CD4-positive, CD25-positive, alpha-beta regulatory T cell (primary cell): ENCODE data around the gene HGS. TPM values are rescaled to one million over a fixed set of nuclear protein-coding genes. Genes with fewer than 3 reads are reported as not detected.

ENCODE experiments used
- ATAC-seq, 2 donors: fragments of 150-1000 bp; cut with Tn5 transposase; one replicate each; pipeline ENCODE4 v1.10.0; 2021; ENCODE audit warnings: low read depth in 2 of 2, moderate number of reproducible peaks in 2 of 2, moderate library complexity in 1 of 2
- DNase-seq, 3 donors: peaks; one replicate each; pipeline versions ENCODE4 v3.0.0 to v3.0.0-alpha.2; 2012 to 2022; ENCODE audit warnings: mixed read lengths in 1 of 3
- H3K27ac ChIP-seq: one replicate; pipeline ENCODE4 v1.7.0; 2013; ENCODE audit warnings: mild to moderate bottlenecking, low read length; ENCODE audit not compliant: insufficient read depth, poor library complexity, severe bottlenecking
- H3K27me3 ChIP-seq: one replicate; pipeline ENCODE4 v1.7.0; 2013; ENCODE audit warnings: low read length; ENCODE audit not compliant: control insufficient read depth, insufficient read depth
- H3K36me3 ChIP-seq: one replicate; pipeline ENCODE4 v1.7.0; 2013; ENCODE audit warnings: mild to moderate bottlenecking, low read length, moderate library complexity; ENCODE audit not compliant: control insufficient read depth, insufficient read depth
- H3K4me1 ChIP-seq: 2 replicates; pipeline ENCODE4 v1.7.0; 2013; ENCODE audit warnings: mild to moderate bottlenecking, low read length; ENCODE audit not compliant: insufficient read depth, control insufficient read depth, poor library complexity, severe bottlenecking
- H3K4me3 ChIP-seq: one replicate; pipeline ENCODE4 v1.7.0; 2013; ENCODE audit warnings: low read depth, mild to moderate bottlenecking, low read length, moderate library complexity
- H3K9me3 ChIP-seq, 2 experiments: 1 replicate in 1 of 2; 2 replicates in 1 of 2; pipeline ENCODE4 v1.7.0; 2013; ENCODE audit warnings: low read length in 2 of 2, mild to moderate bottlenecking in 1 of 2, moderate library complexity in 1 of 2; ENCODE audit not compliant: control insufficient read depth in 2 of 2
- H3K27ac Mint-ChIP-seq, 3 donors: one replicate each; pipeline ENCODE4 v1.8.0; 2020 to 2022; ENCODE audit warnings: mild to moderate bottlenecking in 3 of 3, mixed read lengths in 3 of 3, moderate library complexity in 2 of 3
- H3K27me3 Mint-ChIP-seq: one replicate; pipeline ENCODE4 v1.8.0; 2022; ENCODE audit warnings: mild to moderate bottlenecking, mixed read lengths
- H3K36me3 Mint-ChIP-seq: one replicate; pipeline ENCODE4 v1.8.0; 2020; ENCODE audit warnings: mixed read lengths
- H3K4me1 Mint-ChIP-seq, 4 donors: one replicate each; pipeline ENCODE4 v1.8.0; 2020 to 2022; ENCODE audit warnings: mixed read lengths in 4 of 4, mild to moderate bottlenecking in 1 of 4
- H3K4me3 Mint-ChIP-seq, 4 donors: one replicate each; pipeline ENCODE4 v1.8.0; 2020 to 2022; ENCODE audit warnings: mild to moderate bottlenecking in 4 of 4, mixed read lengths in 4 of 4, moderate library complexity in 3 of 4
- H3K9me3 Mint-ChIP-seq, 7 donors: one replicate each; pipeline ENCODE4 v1.8.0; 2020 to 2022; ENCODE audit warnings: mixed read lengths in 7 of 7, mild to moderate bottlenecking in 3 of 7, moderate library complexity in 2 of 7
- polyA plus RNA-seq, 4 donors: library from polyadenylated mRNA; unstranded; fragments of 300-500 nt; fragmentation: Illumina TruSeq; gene quantifications; one replicate each; pipeline ENCODE4 v1.2.3, GENCODE V29; 2021
- total RNA-seq: library from RNA; stranded (reverse); gene quantifications from one replicate; pipeline ENCODE4 v1.2.3, GENCODE V29; 2022

The HGS gene
- total and polyA plus RNA-seq, 5 donors from 2014 or later = 23.4 to 148 (median 29.6) TPM

DNA sequence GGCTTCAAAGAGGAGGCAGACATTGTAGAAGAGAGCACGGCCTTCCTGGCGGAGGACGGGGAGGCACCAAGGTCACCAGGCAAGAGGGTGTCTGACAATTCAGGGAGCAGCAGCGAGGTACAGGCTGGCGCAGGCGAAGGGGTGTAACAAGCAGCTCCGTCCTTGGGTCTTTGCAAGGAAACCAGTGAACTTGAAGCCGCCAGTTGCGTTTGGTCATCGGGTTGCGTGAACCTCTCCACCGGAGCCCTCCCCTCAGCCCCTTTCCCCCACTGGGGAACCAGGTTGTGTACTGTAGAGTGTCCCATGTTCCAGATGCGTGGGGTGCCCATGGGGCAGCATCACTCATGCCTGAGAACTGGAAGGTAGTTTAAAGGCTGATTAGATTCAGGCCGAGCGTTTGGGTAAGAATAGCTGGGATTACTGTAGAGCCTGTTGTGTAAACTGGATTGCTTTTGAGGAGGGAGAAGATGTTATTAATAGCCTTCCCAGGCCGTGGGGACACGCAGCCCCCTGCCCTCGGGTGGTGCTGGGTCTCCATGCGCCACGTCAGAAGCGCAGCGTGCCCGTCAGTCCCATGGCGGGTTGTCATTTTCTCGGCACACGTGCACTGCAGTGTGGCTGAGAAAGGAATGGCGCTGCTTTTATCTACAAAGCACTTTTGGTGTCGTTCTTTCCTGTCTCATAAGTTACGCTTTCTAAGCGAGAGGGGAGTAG, 21.9 kb downstream of the HGS start:
- Mint-ChIP-seq H3K36me3 (peaks cover 7% of the 10 kb centered on the region), H3K4me1 (peaks cover 0 to 46% (median 6%) of the 10 kb centered on the region in 4 donors), H3K27me3 (no peaks in the 10 kb centered on the region), H3K27ac (peak overlapping the region in 1 of 3 donors; percentile 91), H3K9me3 (no peaks in the 10 kb centered on the region), H3K4me3 (peak overlapping the region; percentile 19 to 85 (median 52))
- no peak for DNase-seq
- Histone ChIP-seq H3K4me3 (no peak overlapping the region), H3K36me3 (peaks cover 4% of the 10 kb centered on the region), H3K9me3 (no peaks in the 10 kb centered on the region), H3K27ac (no peak overlapping the region), H3K4me1 (peaks cover 42% of the 10 kb centered on the region), H3K27me3 (no peaks in the 10 kb centered on the region)
- no peak for ATAC-seq

GRCh38 chr17:81706232-81706611, 22.4 kb downstream of the HGS start:
- peak overlapping the region; percentile 19 to 85 (median 52) for H3K4me3 Mint-ChIP-seq
- ATAC-seq (no peak), DNase-seq (no peak)
- H3K9me3 Mint-ChIP-seq = no peaks in the 10 kb centered on the region
- Histone ChIP-seq H3K4me1 (peaks cover 44% of the 10 kb centered on the region), H3K27me3 (no peaks in the 10 kb centered on the region), H3K36me3 (peaks cover 4% of the 10 kb centered on the region), H3K4me3 (no peak overlapping the region), H3K9me3 (no peaks in the 10 kb centered on the region), H3K27ac (no peak overlapping the region)
- H3K36me3 Mint-ChIP-seq = peaks cover 7% of the 10 kb centered on the region
- H3K4me1 Mint-ChIP-seq = peaks cover 0 to 46% (median 6%) of the 10 kb centered on the region in 4 donors
- H3K27me3 Mint-ChIP-seq = no peaks in the 10 kb centered on the region
- H3K27ac Mint-ChIP-seq = no peak overlapping the region

DNA sequence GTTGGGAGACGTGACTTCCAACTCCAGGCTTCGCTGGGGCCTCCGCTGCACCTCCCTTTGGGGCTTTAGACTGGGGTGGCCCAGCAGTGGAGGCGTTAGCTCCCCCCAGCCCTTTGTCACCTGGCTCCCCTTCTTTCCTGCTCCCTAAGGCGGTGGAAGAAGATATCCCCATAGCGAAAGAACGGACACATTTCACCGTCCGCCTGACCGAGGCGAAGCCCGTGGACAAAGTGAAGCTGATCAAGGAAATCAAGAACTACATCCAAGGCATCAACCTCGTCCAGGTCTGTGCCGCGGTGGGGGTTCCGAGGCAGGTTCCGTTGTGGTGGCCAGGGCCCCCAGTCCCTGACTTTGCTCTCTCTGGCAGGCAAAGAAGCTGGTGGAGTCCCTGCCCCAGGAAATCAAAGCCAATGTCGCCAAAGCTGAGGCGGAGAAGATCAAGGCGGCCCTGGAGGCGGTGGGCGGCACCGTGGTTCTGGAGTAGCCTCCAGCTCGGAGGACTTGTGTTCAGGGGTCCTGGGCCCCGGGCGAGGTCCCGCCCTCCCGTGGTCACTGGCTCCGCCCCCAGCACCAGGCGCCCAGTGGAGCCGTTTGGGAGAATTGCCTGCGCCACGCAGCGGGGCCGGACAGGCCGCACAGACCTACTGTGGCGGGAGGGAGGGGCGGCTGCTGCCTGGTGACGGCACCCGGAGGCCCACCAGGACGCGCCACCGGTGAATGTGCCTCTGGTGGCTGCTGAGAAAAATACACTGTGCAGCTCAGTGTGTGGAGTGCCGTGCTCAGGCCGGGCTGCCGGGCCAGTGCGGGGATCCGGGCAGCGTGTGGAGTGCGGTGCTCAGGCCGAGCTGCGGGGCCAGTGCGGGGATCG, 23.2 kb downstream of the HGS start:
- no peak for DNase-seq
- no peak overlapping the region for H3K4me3 ChIP-seq
- no peak overlapping the region for H3K27ac ChIP-seq
- H3K27me3 ChIP-seq = no peaks in the 10 kb centered on the region
- no peak for ATAC-seq
- Mint-ChIP-seq H3K9me3 (no peaks in the 10 kb centered on the region), H3K27ac (no peak overlapping the region), H3K4me1 (peaks cover 0 to 42% (median 5%) of the 10 kb centered on the region in 4 donors), H3K27me3 (no peaks in the 10 kb centered on the region), H3K4me3 (peak overlapping the region in 2 of 4 donors; percentile 54 to 85), H3K36me3 (peaks cover 7% of the 10 kb centered on the region)
- peaks cover 4% of the 10 kb centered on the region for H3K36me3 ChIP-seq
- H3K9me3 ChIP-seq = no peaks in the 10 kb centered on the region
- H3K4me1 ChIP-seq = peaks cover 42% of the 10 kb centered on the region

DNA sequence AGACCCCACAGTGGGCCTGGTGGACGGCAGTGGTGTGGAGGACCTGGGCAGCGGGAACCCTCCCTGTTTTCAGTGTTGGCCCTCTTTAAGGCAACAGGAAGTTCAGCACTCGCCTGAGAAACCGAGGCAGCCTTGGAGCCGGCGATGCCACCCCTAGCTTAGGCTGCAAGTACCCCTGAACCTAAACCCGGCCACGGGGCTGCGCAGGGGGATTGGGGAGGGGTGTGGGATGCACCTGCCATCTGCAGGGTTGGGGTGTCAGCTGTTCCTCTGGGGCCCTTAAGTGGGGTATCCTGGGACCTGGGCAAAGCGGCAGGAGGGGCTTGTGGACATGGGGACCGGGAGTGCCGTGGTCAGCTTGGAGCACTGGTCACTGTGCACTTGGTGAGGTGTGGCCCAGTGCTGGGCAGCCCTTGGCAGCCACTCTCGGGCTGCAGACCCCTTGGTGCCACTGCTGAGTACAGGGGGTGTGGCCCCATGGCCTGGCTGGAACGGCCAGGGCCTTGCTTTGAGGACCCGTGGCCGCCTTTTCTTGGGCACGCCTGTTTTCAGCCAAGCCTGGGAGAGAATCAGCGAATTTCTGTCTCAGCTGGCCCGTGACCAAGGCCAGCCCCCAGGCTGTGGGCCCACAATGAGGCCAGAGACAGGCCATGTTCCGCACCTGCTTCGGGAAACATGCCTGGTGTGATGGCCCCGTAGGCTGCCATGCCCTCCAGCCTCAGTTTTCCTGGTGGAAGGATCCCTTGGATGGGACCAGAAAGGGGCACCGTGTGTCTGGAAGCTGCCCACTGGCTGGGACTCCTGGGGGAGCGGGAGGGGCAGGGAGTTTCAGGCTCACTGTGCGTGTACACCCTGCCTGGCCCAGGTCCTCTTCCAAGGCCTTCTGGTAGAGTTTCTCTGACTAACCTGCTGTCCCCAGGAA, 24.2 kb downstream of the HGS start:
- Histone ChIP-seq H3K27ac (no peak overlapping the region), H3K27me3 (no peaks in the 10 kb centered on the region), H3K4me1 (peaks cover 37% of the 10 kb centered on the region), H3K9me3 (no peaks in the 10 kb centered on the region), H3K36me3 (peaks cover 4% of the 10 kb centered on the region), H3K4me3 (no peak overlapping the region)
- ATAC-seq (no peak), DNase-seq (no peak)
- peaks cover 0 to 36% (median 5%) of the 10 kb centered on the region in 4 donors for H3K4me1 Mint-ChIP-seq
- no peaks in the 10 kb centered on the region for H3K27me3 Mint-ChIP-seq
- peaks cover 7% of the 10 kb centered on the region for H3K36me3 Mint-ChIP-seq
- no peak overlapping the region for H3K27ac Mint-ChIP-seq
- no peak overlapping the region for H3K4me3 Mint-ChIP-seq
- H3K9me3 Mint-ChIP-seq = no peaks in the 10 kb centered on the region

DNA sequence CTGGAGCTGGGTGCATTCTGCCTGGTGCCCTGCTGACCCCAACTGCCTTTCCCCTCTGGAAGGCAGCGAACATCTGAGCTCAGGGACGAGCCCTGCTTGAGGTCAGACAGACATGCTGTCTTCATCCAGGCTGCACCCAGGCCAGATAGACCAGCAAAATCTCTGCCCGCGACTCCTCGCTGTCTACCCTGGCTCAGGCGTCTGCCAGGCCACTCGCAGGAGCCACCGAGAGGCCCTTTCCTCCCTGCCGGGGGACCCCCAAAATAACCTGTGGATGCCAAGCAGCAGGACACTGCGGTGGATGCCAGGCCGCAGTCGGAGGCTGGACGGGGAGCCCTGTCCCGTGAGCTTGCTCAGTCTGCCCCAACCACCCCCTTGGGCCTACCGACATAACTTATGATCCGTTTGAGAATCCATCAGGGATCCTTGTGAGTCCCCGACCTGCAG, 25.0 kb downstream of the HGS start:
- no peak overlapping the region for H3K27ac ChIP-seq
- no peaks in the 10 kb centered on the region for H3K27me3 ChIP-seq
- H3K4me3 Mint-ChIP-seq = no peak overlapping the region
- no peaks in the 10 kb centered on the region for H3K9me3 Mint-ChIP-seq
- peaks cover 0 to 38% (median 6%) of the 10 kb centered on the region in 4 donors for H3K4me1 Mint-ChIP-seq
- no peak overlapping the region for H3K4me3 ChIP-seq
- H3K27ac Mint-ChIP-seq = peak overlapping the region in 1 of 3 donors; percentile 9
- peaks cover 7% of the 10 kb centered on the region for H3K36me3 Mint-ChIP-seq
- ATAC-seq (no peak), DNase-seq (no peak)
- H3K36me3 ChIP-seq = peaks cover 4% of the 10 kb centered on the region
- peaks cover 41% of the 10 kb centered on the region for H3K4me1 ChIP-seq
- no peaks in the 10 kb centered on the region for H3K27me3 Mint-ChIP-seq
- H3K9me3 ChIP-seq = no peaks in the 10 kb centered on the region

GRCh38 chr17:81710514-81711308, 26.9 kb downstream of the HGS start:
- Mint-ChIP-seq H3K27me3 (no peaks in the 10 kb centered on the region), H3K36me3 (peaks cover 4% of the 10 kb centered on the region), H3K9me3 (no peaks in the 10 kb centered on the region), H3K27ac (peak overlapping the region; percentile 14 to 77 (median 76)), H3K4me3 (peak overlapping the region; percentile 77 to 83 (median 80)), H3K4me1 (peaks cover 0 to 24% (median 4%) of the 10 kb centered on the region in 4 donors)
- no peak for ATAC-seq
- no peaks in the 10 kb centered on the region for H3K9me3 ChIP-seq
- peak in 1 of 3 donors; percentile 43 for DNase-seq
- no peak overlapping the region for H3K4me3 ChIP-seq
- H3K27me3 ChIP-seq = no peaks in the 10 kb centered on the region
- H3K27ac ChIP-seq = no peak overlapping the region
- H3K36me3 ChIP-seq = peaks cover 4% of the 10 kb centered on the region
- H3K4me1 ChIP-seq = peaks cover 32% of the 10 kb centered on the region
